Activated T-cell treated with anti-CD3 and anti-CD28 coated beads, Interleukin-2, amount 50 U/mL, for 72 hours (primary cell): ENCODE data around the gene MICAL3. TPM values are rescaled to one million over a fixed set of nuclear protein-coding genes. Genes with fewer than 3 reads are reported as not detected.

Experiments used
- ATAC-seq, 2 donors: fragments of 150-1000 bp; cut with Tn5 transposase; replicated peaks in 1 of 2; 2 replicates each; pipeline ENCODE4 v1.10.0; 2021; ENCODE audit warnings: moderate library complexity in 2 of 2, mild to moderate bottlenecking in 1 of 2
- DNase-seq, 2 donors: peaks; one replicate each; pipeline ENCODE4 v3.0.0; 2021 to 2022; ENCODE audit warnings: mixed read lengths in 1 of 2
- H3K27ac Mint-ChIP-seq: one replicate; pipeline ENCODE4 v1.8.0; 2022; ENCODE audit warnings: mild to moderate bottlenecking, moderate library complexity, mixed read lengths
- H3K27me3 Mint-ChIP-seq: one replicate; pipeline ENCODE4 v1.8.0; 2022; ENCODE audit warnings: low read depth, mixed read lengths
- H3K36me3 Mint-ChIP-seq, 2 donors: one replicate each; pipeline ENCODE4 v1.8.0; 2022; ENCODE audit warnings: mixed read lengths in 2 of 2, mild to moderate bottlenecking in 1 of 2; ENCODE audit not compliant: insufficient read depth in 2 of 2
- H3K4me1 Mint-ChIP-seq: one replicate; pipeline ENCODE4 v1.8.0; 2022; ENCODE audit warnings: low read depth, mixed read lengths
- H3K4me3 Mint-ChIP-seq, 2 donors: one replicate each; pipeline ENCODE4 v1.8.0; 2022; ENCODE audit warnings: mild to moderate bottlenecking in 2 of 2, mixed read lengths in 2 of 2, moderate library complexity in 2 of 2
- H3K9me3 Mint-ChIP-seq, 2 donors: one replicate each; pipeline ENCODE4 v1.8.0; 2022; ENCODE audit warnings: mixed read lengths in 2 of 2
- total RNA-seq, 2 donors: library from RNA; stranded (reverse); gene quantifications; one replicate each; pipeline ENCODE4 v1.2.3, GENCODE V29; 2022

Gene MICAL3
- total RNA-seq, 2 donors from 2014 or later = 17.9 to 26.0 TPM

DNA sequence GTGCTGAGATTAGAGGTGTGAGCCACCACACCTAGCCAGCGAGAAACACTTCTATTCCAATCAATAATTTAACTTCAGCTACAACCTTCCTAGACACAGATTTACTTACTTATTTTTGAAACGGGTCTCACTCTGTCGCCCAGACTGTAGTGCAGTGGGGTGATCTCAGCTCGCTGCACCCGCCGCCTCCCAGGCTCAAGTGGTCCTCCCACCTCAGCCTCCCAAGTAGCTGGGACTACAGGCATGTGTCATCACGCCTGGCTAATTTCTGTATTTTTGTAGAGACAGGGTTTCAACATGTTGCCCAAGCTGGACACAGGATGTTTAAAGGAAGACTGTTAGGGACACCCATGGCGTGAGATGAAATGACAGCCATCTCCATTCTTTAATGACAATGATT, 61.3 kb downstream of the MICAL3 start:
- ATAC-seq = no peak
- Mint-ChIP-seq H3K4me1 (no peaks in the 10 kb centered on the region), H3K9me3 (no peaks in the 10 kb centered on the region), H3K4me3 (no peak overlapping the region), H3K27ac (no peak overlapping the region), H3K27me3 (no peaks in the 10 kb centered on the region), H3K36me3 (no peaks in the 10 kb centered on the region)
- no peak for DNase-seq

DNA sequence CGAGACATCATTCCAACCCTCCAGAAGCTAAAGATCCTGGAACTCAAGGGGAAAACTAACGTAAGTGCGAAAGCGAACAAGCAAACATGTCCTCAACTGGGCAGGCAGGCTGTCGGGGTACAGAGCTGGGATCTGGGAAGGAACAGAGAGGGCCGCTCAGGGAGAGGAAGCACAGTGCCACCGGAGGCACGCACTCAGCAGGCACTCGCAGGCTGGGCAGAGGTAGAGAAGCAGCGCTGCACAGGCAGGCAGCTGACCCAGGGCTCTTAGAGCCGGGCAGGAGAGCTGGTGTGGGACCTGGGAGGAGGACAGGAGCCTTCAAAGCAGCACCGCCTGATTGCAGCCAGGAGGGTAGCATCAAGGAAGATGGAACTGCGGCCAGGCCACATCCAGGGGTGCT, 62.2 kb downstream of the MICAL3 start:
- no peak overlapping the region for H3K4me3 Mint-ChIP-seq
- DNase-seq (no peak), ATAC-seq (no peak)
- H3K27me3 Mint-ChIP-seq = no peaks in the 10 kb centered on the region
- H3K36me3 Mint-ChIP-seq = no peaks in the 10 kb centered on the region
- no peaks in the 10 kb centered on the region for H3K9me3 Mint-ChIP-seq
- no peak overlapping the region for H3K27ac Mint-ChIP-seq
- no peaks in the 10 kb centered on the region for H3K4me1 Mint-ChIP-seq

DNA sequence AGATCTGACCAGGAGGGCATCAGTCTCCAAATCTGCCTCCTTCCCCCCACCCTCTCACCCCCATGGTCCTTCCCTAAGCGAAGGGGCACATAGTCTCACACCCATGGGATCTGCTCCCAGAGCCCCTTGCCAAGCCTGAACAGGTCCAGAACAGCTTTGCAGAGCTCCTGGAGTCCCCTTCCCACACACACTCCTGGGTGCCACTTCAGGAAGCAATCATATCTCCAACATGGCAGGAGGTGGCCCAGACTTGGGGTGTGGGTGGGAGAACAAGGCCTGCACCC, 63.0 kb downstream of the MICAL3 start:
- H3K4me3 Mint-ChIP-seq = no peak overlapping the region
- H3K27me3 Mint-ChIP-seq = no peaks in the 10 kb centered on the region
- H3K36me3 Mint-ChIP-seq = no peaks in the 10 kb centered on the region
- no peak overlapping the region for H3K27ac Mint-ChIP-seq
- DNase-seq (no peak), ATAC-seq (no peak)
- no peaks in the 10 kb centered on the region for H3K9me3 Mint-ChIP-seq
- H3K4me1 Mint-ChIP-seq = no peaks in the 10 kb centered on the region

DNA sequence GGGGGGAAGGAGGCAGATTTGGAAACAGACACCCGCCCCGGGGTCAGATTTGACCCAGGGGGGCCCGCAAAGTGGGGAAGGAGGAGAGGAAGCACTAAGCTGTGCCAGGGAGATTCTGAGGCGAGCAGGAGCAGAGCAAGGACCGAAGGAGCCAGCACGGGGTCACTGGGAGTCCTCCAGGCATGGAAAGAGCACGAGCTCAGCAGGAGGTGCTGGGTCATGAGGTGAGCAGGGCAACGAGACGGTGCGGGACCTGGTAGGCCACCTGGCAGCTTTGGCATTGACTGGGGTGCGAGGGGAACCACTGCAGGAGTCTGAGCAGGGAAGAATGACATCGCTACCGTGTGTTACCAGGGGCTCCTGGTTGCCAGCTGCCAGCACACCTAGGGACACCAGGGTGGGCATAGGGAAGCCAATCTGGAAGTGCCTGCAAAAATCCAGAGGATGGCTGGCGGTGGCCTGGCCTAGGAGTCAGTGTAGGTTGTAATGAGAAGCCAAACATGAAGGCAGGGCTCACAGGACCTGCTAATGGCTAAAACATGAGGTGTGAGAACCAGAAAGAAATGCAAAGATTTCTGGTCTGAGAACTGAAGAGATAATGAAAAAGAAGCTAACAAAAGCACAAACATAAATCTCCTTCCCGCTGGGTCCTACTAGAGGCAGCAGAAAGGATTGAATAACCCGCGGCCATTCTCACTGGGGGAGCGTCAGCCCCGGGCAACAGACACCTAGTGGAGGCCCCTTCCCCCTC, 63.5 kb downstream of the MICAL3 start:
- ATAC-seq = no peak
- H3K36me3 Mint-ChIP-seq = no peaks in the 10 kb centered on the region
- no peak for DNase-seq
- no peaks in the 10 kb centered on the region for H3K4me1 Mint-ChIP-seq
- no peak overlapping the region for H3K4me3 Mint-ChIP-seq
- H3K27ac Mint-ChIP-seq = no peak overlapping the region
- no peaks in the 10 kb centered on the region for H3K27me3 Mint-ChIP-seq
- no peaks in the 10 kb centered on the region for H3K9me3 Mint-ChIP-seq

DNA sequence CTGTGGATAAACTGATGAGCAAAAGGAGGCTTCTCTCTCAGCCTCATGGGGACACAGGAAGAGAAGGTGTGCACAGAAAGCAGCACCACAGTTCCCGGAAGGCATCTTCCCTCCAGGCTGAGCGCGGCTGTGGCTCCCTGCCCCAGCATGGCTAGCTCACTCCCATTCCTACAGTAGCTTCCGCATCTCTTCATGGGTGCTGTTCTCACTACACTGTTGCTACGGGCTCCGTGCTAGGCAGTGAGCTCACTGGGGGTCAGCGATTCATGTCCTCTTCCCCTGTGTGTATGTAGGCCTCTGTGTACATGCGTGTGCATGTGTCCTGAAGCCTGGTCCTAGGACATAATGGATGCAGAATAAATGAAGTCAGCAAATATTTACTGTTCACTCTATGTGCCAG, 64.3 kb downstream of the MICAL3 start:
- no peak for DNase-seq
- Mint-ChIP-seq H3K4me3 (no peak overlapping the region), H3K9me3 (no peaks in the 10 kb centered on the region), H3K27me3 (no peaks in the 10 kb centered on the region), H3K36me3 (no peaks in the 10 kb centered on the region), H3K4me1 (peaks cover 4% of the 10 kb centered on the region), H3K27ac (no peak overlapping the region)
- ATAC-seq = no peak

DNA sequence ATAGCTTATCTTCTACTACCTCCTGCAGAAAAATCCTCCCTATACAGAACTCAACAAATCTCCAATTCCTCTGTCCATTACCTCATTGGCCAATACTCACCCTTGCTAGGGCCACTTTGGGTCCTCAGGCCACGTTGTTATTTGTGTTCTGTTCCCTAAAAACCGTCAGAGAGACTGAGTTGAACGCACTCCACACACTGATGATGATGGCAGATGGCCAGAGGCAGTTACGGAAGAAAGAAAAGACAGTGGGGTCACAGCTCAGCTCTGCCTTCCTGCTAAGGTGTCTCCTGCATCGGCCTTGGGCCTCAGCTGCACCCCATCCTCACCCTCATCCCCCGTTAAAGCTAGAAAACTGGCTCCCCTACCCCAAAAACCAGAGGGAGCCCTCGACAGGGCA, 66.2 kb downstream of the MICAL3 start:
- Mint-ChIP-seq H3K27ac (no peak overlapping the region), H3K27me3 (no peaks in the 10 kb centered on the region), H3K4me1 (peaks cover 9% of the 10 kb centered on the region), H3K36me3 (no peaks in the 10 kb centered on the region), H3K9me3 (no peaks in the 10 kb centered on the region), H3K4me3 (no peak overlapping the region)
- DNase-seq (no peak), ATAC-seq (no peak)

DNA sequence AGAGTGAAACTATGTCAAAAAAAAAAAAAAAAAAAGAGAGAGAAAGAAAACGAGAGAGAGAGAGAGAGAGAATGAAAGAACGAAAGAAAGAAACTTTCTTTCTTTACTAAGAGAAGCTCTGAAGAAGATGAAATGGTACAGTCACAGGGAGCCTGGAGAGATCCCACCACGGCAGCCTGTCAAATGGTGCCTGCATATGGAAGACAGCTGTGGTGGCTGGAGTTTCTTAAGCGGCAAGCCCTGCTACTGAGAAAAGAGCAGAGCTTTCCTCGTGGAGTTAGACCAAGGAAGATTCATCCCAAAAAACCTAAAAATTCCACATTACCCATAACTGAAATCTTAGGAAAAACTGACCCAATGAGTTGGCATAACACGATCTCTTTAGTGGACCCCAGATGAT, 66.7 kb downstream of the MICAL3 start:
- H3K27ac Mint-ChIP-seq = no peak overlapping the region
- peaks cover 9% of the 10 kb centered on the region for H3K4me1 Mint-ChIP-seq
- no peaks in the 10 kb centered on the region for H3K27me3 Mint-ChIP-seq
- no peaks in the 10 kb centered on the region for H3K9me3 Mint-ChIP-seq
- no peaks in the 10 kb centered on the region for H3K36me3 Mint-ChIP-seq
- ATAC-seq (no peak), DNase-seq (no peak)
- H3K4me3 Mint-ChIP-seq = no peak overlapping the region

DNA sequence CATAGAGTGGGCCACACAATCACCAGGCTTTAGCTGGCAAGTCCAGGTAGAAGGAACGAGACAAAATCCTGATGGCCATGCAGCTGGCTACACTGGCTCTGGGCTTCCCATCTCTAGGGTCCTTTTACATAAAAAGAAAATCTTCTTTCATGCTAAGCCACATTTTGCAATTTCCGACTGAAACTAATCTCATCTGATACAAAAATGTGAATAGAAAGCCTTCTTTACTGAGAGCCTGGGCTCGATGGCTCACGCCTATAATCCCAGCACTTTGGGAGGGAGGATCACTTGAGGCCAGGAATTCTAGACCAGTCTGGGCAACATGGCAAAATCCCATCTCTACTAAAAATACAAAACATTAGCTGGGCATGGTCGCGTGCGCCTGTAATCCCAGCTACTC, 67.2 kb downstream of the MICAL3 start:
- Mint-ChIP-seq H3K27ac (no peak overlapping the region), H3K9me3 (no peaks in the 10 kb centered on the region), H3K4me1 (peaks cover 9% of the 10 kb centered on the region), H3K4me3 (no peak overlapping the region), H3K36me3 (no peaks in the 10 kb centered on the region), H3K27me3 (no peaks in the 10 kb centered on the region)
- DNase-seq (no peak), ATAC-seq (no peak)

DNA sequence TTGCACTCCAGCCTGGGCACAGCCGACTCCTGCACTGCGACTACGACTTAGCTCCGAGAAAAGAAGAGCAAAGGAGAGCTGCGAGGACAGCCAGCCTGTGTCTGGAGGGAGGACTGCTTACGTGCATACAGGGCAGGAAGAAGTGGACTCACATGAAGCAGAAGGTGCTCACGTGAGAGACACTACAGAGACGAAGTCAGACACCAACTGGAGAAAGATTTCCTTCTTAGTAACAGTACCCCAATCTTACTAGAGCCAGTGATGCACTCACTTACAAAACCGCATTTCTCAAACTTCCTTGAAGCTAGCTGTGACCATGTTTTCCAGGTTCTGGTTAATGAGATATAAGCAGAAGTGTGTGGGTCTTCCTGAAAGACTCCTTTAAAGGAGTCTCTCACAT, 67.7 kb downstream of the MICAL3 start:
- Mint-ChIP-seq H3K4me3 (no peak overlapping the region), H3K27me3 (no peaks in the 10 kb centered on the region), H3K9me3 (no peaks in the 10 kb centered on the region), H3K27ac (no peak overlapping the region), H3K36me3 (no peaks in the 10 kb centered on the region), H3K4me1 (peaks cover 9% of the 10 kb centered on the region)
- ATAC-seq (no peak), DNase-seq (no peak)

DNA sequence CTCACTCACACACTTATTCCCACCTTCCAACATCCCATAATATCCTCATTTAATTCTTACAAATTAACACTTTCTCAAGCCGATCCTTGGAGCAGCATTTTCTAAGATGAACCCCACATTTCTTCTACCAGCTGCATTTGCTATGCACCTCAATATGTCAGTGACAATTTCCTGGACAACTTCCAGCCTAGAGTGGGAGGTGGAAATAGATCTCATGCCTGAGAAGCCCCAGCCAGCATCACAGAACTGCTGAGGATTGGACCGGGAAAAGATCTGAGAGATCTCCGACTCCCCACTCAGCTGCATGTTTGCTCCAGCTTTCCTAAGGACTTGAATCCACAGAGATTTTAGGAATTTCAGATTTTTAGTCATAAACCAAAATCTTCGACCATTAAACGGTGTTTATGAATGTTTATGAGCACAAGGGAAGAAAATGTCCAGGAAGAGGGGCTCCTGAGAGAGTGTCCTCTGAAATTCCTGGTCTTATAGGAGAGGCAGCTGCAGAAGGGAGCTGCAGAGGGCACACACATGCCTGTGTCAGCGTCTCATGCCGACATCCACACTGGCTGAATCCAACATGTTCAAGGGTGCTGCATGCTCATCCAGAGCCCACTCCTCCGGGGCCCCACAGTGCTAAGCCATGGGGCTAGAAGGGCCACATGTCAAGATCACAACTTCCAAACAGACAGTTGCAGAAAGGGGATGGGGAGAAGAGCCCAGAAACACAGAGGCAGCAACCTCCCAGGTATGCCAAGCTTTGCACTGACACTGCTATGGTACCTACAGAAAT, 68.6 kb downstream of the MICAL3 start:
- ATAC-seq (no peak), DNase-seq (no peak)
- no peak overlapping the region for H3K27ac Mint-ChIP-seq
- no peaks in the 10 kb centered on the region for H3K36me3 Mint-ChIP-seq
- H3K4me1 Mint-ChIP-seq = peaks cover 9% of the 10 kb centered on the region
- no peaks in the 10 kb centered on the region for H3K9me3 Mint-ChIP-seq
- H3K27me3 Mint-ChIP-seq = no peaks in the 10 kb centered on the region
- no peak overlapping the region for H3K4me3 Mint-ChIP-seq

DNA sequence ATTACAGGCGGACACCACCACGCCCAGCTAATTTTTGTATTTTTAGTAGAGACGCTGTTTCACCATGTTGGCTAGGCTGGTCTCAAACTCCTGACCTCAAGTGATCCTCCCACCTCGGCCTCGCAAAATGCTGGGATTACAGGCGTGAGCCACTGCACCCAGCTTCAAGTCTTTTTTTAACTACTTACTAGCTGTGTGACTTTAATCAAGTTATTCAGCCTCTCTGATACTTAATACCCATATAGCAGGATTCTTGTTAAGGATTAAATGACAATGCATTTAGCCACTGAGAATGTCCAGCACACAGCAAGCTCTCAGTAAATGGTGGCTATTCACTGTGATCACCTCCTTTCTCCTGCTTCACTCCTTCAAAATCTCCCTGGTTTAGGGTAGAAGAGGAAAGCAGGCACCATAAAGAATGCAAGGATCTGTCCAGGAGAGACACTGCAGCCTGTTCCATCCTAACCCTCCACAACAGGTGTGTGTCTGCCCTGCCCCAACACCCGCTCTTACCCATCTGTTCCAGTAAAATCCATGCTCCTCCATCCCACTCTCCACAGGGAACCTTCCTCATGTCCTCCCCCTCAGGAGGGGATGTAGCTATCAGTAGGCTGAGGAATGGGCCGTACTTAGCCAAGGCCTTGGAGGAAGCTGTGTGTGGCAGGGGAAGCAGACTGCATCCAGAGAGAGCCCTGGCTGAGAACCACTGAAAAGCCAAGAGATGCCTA, 69.3 kb downstream of the MICAL3 start:
- DNase-seq (no peak), ATAC-seq (no peak)
- Mint-ChIP-seq H3K27me3 (no peaks in the 10 kb centered on the region), H3K4me1 (peaks cover 9% of the 10 kb centered on the region), H3K36me3 (no peaks in the 10 kb centered on the region), H3K27ac (no peak overlapping the region), H3K9me3 (no peaks in the 10 kb centered on the region), H3K4me3 (no peak overlapping the region)

DNA sequence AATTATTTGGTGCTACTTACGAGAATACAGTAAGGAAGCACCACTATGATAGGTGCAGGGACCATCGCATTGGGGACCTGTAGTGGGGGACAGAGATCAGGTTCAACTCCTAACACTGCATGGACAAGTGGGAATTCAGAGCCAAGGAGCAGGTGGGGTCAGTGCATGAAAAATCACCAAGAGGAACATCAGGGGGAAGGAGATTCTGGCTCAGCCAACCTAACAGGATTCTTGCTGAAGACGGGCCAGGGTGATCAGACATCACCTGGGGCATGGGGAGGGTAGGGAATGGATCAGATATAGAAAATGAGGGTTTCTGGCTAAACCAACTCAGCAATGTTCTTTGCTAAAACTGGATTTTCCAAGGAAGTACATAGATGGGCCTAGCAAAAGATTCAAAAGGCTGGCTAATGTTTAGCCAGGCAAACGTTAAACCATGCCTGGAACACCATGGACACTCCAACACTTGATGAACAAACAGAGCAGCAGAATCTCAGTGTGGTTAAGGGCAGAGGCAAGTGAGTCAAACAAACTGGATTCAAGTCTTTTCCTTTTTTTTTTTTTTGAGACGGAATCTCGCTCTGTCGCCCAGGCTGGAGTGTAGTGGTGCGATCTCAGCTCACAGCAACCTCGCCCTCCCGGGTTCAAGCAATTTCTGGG, 70.0 kb downstream of the MICAL3 start:
- DNase-seq = no peak
- H3K4me3 Mint-ChIP-seq = no peak overlapping the region
- H3K27ac Mint-ChIP-seq = no peak overlapping the region

DNA sequence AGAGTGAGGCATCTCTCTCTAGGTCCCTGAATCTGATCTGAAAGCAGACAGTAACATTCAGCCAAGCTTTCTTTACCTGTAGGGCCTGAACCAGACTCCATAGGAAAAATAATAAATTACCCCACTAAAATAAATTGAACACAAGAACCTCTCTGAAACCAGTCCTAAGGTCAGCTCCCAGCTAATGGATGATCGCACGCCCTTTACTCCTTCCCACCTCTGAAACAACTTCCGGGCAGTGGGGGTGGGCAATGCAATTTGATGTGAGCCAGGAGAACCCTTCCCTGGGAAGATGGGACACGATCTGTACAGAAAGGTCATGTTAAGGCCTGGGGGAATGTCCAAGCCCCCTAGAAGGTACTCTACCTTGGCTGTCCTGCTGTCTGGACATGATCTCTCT, 71.2 kb downstream of the MICAL3 start:
- no peaks in the 10 kb centered on the region for H3K36me3 Mint-ChIP-seq
- H3K9me3 Mint-ChIP-seq = no peaks in the 10 kb centered on the region
- H3K27me3 Mint-ChIP-seq = no peaks in the 10 kb centered on the region
- H3K4me3 Mint-ChIP-seq = no peak overlapping the region
- DNase-seq = no peak
- no peak for ATAC-seq
- peaks cover 9% of the 10 kb centered on the region for H3K4me1 Mint-ChIP-seq
- no peak overlapping the region for H3K27ac Mint-ChIP-seq

More for the DNA sequence above, 70.0 kb downstream of the MICAL3 start:
- H3K9me3 Mint-ChIP-seq = no peaks in the 10 kb centered on the region
- no peaks in the 10 kb centered on the region for H3K36me3 Mint-ChIP-seq
- no peak for ATAC-seq
- no peaks in the 10 kb centered on the region for H3K27me3 Mint-ChIP-seq
- peaks cover 9% of the 10 kb centered on the region for H3K4me1 Mint-ChIP-seq
